Caco-2 (cell line): ENCODE measurements around the gene SDF2L1. TPM values are rescaled to one million over a fixed set of nuclear protein-coding genes. Genes with fewer than 3 reads are reported as not detected.
"Not testable (repeated sequence)": the region's sequence is repeated elsewhere in the genome, so short reads cannot be mapped to it uniquely, and the experiment has no call there.

Source experiments
- BruUV-seq: library from RNA; stranded (reverse); fragments of 400-500 nt; replicated peaks from 2 replicates; lab custom pipeline; 2021; lab: Mats Ljungman, UMichigan
- CTCF ChIA-PET: fragments of 300-600 bp; sonication (Branson Sonifier 250); formaldehyde crosslinking; loops from one replicate; lab custom pipeline; 2022; ENCODE audit warnings: antibody characterized with exemption; lab: Charles Lee
- POLR2A ChIA-PET: fragments of 300-600 bp; sonication (Branson Sonifier 250); formaldehyde crosslinking; loops from one replicate; lab custom pipeline; 2022; ENCODE audit warnings: antibody characterized with exemption; lab: Charles Lee
- DNase-seq, 2 experiments: peaks; one replicate each; pipeline versions ENCODE4 v3.0.0 to v3.0.0-alpha.2; 2020 to 2022
- H3K27me3 ChIP-seq: replicated peaks from 2 replicates; pipeline ENCODE4 v1.6.0; 2011; ENCODE audit warnings: low read length; ENCODE audit not compliant: control insufficient read depth, insufficient read depth
- H3K36me3 ChIP-seq: 2 replicates; pipeline ENCODE4 v1.5.1; 2011; ENCODE audit warnings: low read length; ENCODE audit not compliant: control insufficient read depth, insufficient read depth
- H3K4me1 ChIP-seq: fragments of 250-450 bp; sonication (Bioruptor Pico); 2 replicates; pipeline ENCODE4 v1.5.1; 2020; ENCODE audit warnings: mild to moderate bottlenecking
- H3K4me3 ChIP-seq: 2 replicates; pipeline ENCODE4 v1.5.1; 2011; ENCODE audit warnings: low read depth, mild to moderate bottlenecking, control low read depth, low read length
- H3K9me3 ChIP-seq: fragments of 250-450 bp; sonication (Bioruptor Pico); 2 replicates; pipeline ENCODE4 v1.5.1; 2020; ENCODE audit warnings: mild to moderate bottlenecking, moderate library complexity
- H3K27ac Mint-ChIP-seq: one replicate; pipeline ENCODE4 v1.8.0; 2022; ENCODE audit warnings: mixed read lengths; ENCODE audit not compliant: unreplicated experiment
- H3K27me3 Mint-ChIP-seq: one replicate; pipeline ENCODE4 v1.8.0; 2022; ENCODE audit warnings: mixed read lengths; ENCODE audit not compliant: insufficient read depth, unreplicated experiment
- H3K36me3 Mint-ChIP-seq: one replicate; pipeline ENCODE4 v1.8.0; 2022; ENCODE audit warnings: mild to moderate bottlenecking, mixed read lengths; ENCODE audit not compliant: insufficient read depth, unreplicated experiment
- H3K4me1 Mint-ChIP-seq: one replicate; pipeline ENCODE4 v1.8.0; 2022; ENCODE audit warnings: low read depth, mixed read lengths; ENCODE audit not compliant: unreplicated experiment
- H3K4me3 Mint-ChIP-seq: one replicate; pipeline ENCODE4 v1.8.0; 2022; ENCODE audit warnings: mild to moderate bottlenecking, moderate library complexity, mixed read lengths; ENCODE audit not compliant: unreplicated experiment
- H3K9me3 Mint-ChIP-seq: one replicate; pipeline ENCODE4 v1.8.0; 2022; ENCODE audit warnings: mixed read lengths; ENCODE audit not compliant: unreplicated experiment
- intact Hi-C: fragments of 100-400 bp; cut with micrococcal nuclease; formaldehyde crosslinking; loops from one replicate; pipeline ENCODE4 v1.10.0; 2022; ENCODE audit not compliant: unreplicated experiment
- microRNA-seq: library from miRNA; unstranded; fragments of <30 nt; microRNA quantifications from one replicate; pipeline ENCODE4 v1.2.0, GENCODE V29; 2022
- total RNA-seq: library from RNA; stranded (reverse); gene quantifications from 2 replicates; pipeline ENCODE4 v1.2.3, GENCODE V29; 2022
- TF ChIP-seq, protein P1 (sequence below), 2 experiments: fragments of 200-600 bp in 1 of 2; IDR thresholded peaks; 1 replicate in 1 of 2; 2 replicates in 1 of 2; pipeline versions ENCODE4 v1.5.1 to v1.8.0; 2011 to 2022; ENCODE audit warnings: antibody characterized with exemption in 1 of 2, control low read depth in 1 of 2, inconsistent platforms in 1 of 2, low read depth in 1 of 2, low read length in 1 of 2, mild to moderate bottlenecking in 1 of 2, moderate library complexity in 1 of 2; ENCODE audit not compliant: insufficient read depth in 1 of 2, severe bottlenecking in 1 of 2, unreplicated experiment in 1 of 2

Gene SDF2L1
- total RNA-seq, 1 experiment from 2014 or later, result 48.5 TPM

DNA sequence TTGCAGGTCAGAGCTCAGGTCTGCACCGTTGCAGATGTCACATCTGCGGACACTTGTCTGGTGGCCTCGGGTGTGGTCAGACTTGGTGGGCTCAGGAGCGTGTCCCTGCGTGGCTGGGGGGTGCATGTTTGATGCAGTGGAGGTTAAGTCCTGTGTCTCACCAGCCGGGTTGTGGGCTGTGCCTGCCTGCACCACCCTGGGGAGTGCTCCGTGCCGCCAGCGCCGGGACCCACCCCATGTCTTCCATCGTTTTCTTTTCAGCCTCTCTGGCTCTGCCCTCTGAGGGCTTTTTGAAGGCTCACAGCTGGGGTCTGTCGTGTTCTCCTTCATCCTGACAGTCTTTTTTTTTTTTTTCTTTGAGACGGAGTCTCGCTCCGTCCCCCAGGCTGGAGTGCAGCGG, 49.7 kb downstream of the SDF2L1 start:
- H3K36me3 ChIP-seq, result peaks cover 3% of the 10 kb centered on the region; the same call in 1 of the 2 replicates
- intact Hi-C loops, result no loop called here
- H3K4me3 Mint-ChIP-seq, result no peak overlapping the region

DNA sequence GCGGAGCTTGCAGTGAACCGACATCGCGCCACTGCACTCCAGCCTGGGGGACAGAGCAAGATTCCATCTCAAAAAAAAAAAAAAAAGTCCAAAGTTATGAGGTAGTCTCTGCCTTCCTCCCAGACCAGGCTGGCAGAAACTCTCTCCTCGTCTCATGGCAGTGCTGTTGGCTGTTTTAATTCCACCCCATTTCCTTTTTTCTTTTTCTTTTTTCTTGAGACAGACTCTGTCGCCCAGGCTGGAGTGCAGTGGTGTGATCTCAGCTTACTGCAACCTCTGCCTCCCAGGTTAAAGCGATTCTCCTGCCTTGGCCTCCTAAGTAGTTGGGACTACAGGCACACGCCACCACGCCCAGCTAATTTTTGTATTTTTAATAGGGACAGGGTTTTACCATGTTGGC, 50.8 kb downstream of the SDF2L1 start:
- H3K4me1 Mint-ChIP-seq, H3K9me3 Mint-ChIP-seq, DNase-seq, CTCF ChIA-PET, H3K36me3 ChIP-seq, H3K27me3 ChIP-seq, H3K4me3 ChIP-seq, intact Hi-C loops, BruUV-seq, H3K27me3 Mint-ChIP-seq, H3K27ac Mint-ChIP-seq, H3K9me3 ChIP-seq, POLR2A ChIA-PET, H3K4me1 ChIP-seq, H3K4me3 Mint-ChIP-seq: not testable (repeated sequence)
- H3K36me3 Mint-ChIP-seq, result peaks cover 53% of the 10 kb centered on the region

More for the DNA sequence above, 49.7 kb downstream of the SDF2L1 start:
- POLR2A ChIA-PET, result no interaction called here
- Mint-ChIP-seq H3K27ac (no peak overlapping the region), H3K4me1 (no peaks in the 10 kb centered on the region), H3K36me3 (peaks cover 60% of the 10 kb centered on the region), H3K27me3 (no peaks in the 10 kb centered on the region), H3K9me3 (no peaks in the 10 kb centered on the region)
- H3K4me1 ChIP-seq, result no peaks in the 10 kb centered on the region
- H3K27me3 ChIP-seq, result no peaks in the 10 kb centered on the region
- no peaks in the 10 kb centered on the region for H3K9me3 ChIP-seq
- no TSS peak for BruUV-seq
- no peak overlapping the region for H3K4me3 ChIP-seq
- TF ChIP-seq, protein P1, sequence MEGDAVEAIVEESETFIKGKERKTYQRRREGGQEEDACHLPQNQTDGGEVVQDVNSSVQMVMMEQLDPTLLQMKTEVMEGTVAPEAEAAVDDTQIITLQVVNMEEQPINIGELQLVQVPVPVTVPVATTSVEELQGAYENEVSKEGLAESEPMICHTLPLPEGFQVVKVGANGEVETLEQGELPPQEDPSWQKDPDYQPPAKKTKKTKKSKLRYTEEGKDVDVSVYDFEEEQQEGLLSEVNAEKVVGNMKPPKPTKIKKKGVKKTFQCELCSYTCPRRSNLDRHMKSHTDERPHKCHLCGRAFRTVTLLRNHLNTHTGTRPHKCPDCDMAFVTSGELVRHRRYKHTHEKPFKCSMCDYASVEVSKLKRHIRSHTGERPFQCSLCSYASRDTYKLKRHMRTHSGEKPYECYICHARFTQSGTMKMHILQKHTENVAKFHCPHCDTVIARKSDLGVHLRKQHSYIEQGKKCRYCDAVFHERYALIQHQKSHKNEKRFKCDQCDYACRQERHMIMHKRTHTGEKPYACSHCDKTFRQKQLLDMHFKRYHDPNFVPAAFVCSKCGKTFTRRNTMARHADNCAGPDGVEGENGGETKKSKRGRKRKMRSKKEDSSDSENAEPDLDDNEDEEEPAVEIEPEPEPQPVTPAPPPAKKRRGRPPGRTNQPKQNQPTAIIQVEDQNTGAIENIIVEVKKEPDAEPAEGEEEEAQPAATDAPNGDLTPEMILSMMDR (IDR thresholded peaks at IDR 0.05; ENCODE audit: insufficient read depth in 1 of 2, low read depth in 1 of 2, low read length in 1 of 2, severe bottlenecking in 1 of 2, unreplicated experiment in 1 of 2), result no peak
- CTCF ChIA-PET, result no interaction called here
- DNase-seq, result no peak

DNA sequence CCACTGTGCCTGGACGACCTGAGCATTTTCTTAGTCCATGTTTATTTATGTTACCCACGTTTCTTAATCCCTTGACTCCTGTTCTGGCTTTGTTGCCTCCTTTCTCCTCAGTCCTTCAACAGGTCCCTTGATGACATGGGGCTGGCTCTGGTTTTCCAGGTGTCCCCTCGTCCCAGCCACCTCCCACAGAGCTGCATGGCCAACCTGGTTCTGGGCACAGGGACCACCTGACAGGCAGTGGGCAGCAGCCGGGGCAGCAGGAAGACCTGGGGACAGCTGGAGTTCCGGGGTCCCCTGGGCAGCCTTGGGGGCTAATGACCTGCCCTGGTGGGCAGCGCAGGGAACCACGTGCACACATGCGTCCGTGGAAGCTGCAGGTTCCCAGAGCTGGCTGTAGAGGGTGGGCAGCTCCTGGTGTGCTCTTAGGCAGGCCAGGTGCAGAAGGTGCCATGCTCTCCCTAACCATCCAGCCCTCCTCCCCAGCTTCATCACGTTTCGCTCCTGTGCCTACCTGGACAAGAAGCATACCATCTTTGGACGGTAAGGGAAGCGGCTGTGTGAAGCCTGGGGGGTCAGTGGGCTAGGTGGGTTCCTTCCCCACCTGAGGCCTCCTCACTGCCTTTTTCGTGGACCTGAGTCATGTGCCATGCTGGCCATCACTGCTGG, 51.4 kb downstream of the SDF2L1 start:
- no peaks in the 10 kb centered on the region for H3K27me3 Mint-ChIP-seq
- no peak for DNase-seq
- Histone ChIP-seq H3K4me3 (no peak overlapping the region), H3K9me3 (no peaks in the 10 kb centered on the region), H3K36me3 (peaks cover 3% of the 10 kb centered on the region; the same call in 1 of the 2 replicates), H3K4me1 (no peaks in the 10 kb centered on the region), H3K27me3 (no peaks in the 10 kb centered on the region)
- H3K4me3 Mint-ChIP-seq, result no peak overlapping the region
- no peaks in the 10 kb centered on the region for H3K9me3 Mint-ChIP-seq
- no peak overlapping the region for H3K27ac Mint-ChIP-seq
- no TSS peak for BruUV-seq
- ChIA-PET CTCF (no interaction called here), POLR2A (no interaction called here)
- H3K4me1 Mint-ChIP-seq, result no peaks in the 10 kb centered on the region
- TF ChIP-seq, protein P1 (IDR thresholded peaks at IDR 0.05; ENCODE audit: insufficient read depth in 1 of 2, low read depth in 1 of 2, low read length in 1 of 2, severe bottlenecking in 1 of 2, unreplicated experiment in 1 of 2), result no peak
- peaks cover 53% of the 10 kb centered on the region for H3K36me3 Mint-ChIP-seq
- intact Hi-C loops, result no loop called here

Small RNAs within 50 kb of the gene (microRNA-seq; reads per million reads assigned to microRNA genes)
- gene MIR130B (1,769 reads per million, percentile 92 among the genes with 10 or more reads in this experiment), gene MIR301B (25.8 reads per million, percentile 60 among the genes with 10 or more reads in this experiment)

Other genes with a start within 250 kb of the SDF2L1 start
- gene HIC2, start 224.9 kb upstream of the SDF2L1 start, total RNA-seq, result 45.8 and 48.4 TPM in 2 replicates
- 7.5 and 8.5 TPM in 2 replicates for gene TMEM191C, start 174.9 kb upstream of the SDF2L1 start, total RNA-seq
- 0.12 and 0.39 TPM in 2 replicates for gene RIMBP3C, start 90.8 kb upstream of the SDF2L1 start, total RNA-seq
- 63.4 and 66.7 TPM in 2 replicates for gene UBE2L3, start 74.6 kb upstream of the SDF2L1 start, total RNA-seq
- 55.9 and 60.0 TPM in 2 replicates for gene YDJC, start 12.3 kb upstream of the SDF2L1 start, total RNA-seq
- not detected in 2 replicates for gene CCDC116, start 9.5 kb upstream of the SDF2L1 start, total RNA-seq
- gene PPIL2, start 23.7 kb downstream of the SDF2L1 start, total RNA-seq, result 53.2 and 55.0 TPM in 2 replicates
- gene YPEL1, start 93.5 kb downstream of the SDF2L1 start, total RNA-seq, result 1.2 and 1.3 TPM in 2 replicates
- gene MAPK1, start 225.3 kb downstream of the SDF2L1 start, total RNA-seq, result 135 and 136 TPM in 2 replicates